GM19452 (cell line): ENCODE results near the gene ARHGEF12.
A peak's percentile ranks its signal among the peaks of the same experiment; 100 is the strongest.

ENCODE experiments used
- ATAC-seq: cut with Tn5 transposase; IDR thresholded peaks from one replicate; pipeline ENCODE4 v1.9.1; 2021; ENCODE audit not compliant: unreplicated experiment

ARHGEF12 gene

GRCh38 chr11:120338107-120338933 is 2.1 kb downstream of the ARHGEF12 start:
- ATAC-seq = no peak

DNA sequence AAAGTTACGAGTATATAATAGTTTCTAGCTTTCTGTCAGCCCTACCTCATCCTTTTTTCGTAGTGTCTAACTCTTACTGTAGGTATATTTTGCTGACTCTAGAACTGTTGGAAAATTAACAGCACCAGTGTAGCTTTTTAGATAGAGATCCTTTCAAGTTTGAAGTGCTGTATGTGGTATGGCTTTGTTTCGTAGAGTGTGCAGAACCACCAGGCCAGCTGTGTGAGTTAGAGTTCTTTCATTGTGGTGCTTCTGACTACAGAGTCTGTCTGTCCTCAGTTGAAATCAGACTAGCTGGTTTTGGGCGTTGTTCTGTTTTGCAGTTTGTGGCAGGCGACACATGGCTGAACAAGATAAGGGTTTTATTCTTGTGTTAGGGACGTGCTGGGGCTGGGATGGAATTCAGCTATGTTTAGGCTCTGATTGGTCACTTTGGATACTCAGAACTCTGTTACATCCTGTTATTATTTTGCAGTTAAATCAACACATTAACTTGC is 3.2 kb downstream of the ARHGEF12 start:
- ATAC-seq = no peak

DNA sequence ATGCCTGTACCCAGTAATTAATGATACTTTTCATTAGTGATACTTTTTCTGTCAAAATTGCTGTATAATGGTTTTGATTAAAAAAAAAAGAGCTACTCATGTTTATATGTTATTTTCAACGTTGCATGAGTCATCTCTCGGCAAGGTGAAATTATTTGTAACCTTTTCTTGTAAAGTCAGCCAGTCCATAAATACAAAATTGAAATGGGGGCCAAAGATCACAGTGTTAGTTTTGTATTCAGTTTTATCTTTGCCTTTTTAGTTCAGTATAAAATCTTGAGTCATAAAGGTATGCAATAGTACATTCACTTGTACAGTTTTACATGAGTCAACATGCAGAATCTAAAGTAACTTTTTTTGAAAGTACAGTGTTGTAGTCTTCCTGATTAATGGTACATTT is 4.3 kb downstream of the ARHGEF12 start:
- ATAC-seq = no peak

GRCh38 chr11:120342226-120342625 is 6.0 kb downstream of the ARHGEF12 start:
- ATAC-seq = no peak

GRCh38 chr11:120342678-120343077 is 6.5 kb downstream of the ARHGEF12 start:
- ATAC-seq = no peak

DNA sequence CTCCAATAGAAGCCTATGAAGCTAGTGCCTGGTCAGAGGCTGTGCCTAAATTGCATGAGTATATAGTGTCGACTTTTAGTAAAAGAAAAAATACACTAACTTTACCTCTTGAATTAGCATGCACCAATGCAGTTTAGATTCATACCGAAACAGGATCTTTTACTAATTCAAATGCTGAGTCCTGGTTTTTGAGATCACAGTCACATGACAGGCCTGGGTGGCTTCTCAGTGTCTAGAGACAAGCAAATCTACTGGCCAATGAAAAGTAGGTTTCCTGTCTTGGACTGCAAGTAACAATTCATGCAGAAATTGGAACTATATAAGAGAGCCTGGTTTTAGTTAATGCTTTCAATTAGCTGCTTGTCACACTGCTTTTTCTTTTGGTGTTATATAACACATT is 7.2 kb downstream of the ARHGEF12 start:
- peak; percentile 46 for ATAC-seq

DNA sequence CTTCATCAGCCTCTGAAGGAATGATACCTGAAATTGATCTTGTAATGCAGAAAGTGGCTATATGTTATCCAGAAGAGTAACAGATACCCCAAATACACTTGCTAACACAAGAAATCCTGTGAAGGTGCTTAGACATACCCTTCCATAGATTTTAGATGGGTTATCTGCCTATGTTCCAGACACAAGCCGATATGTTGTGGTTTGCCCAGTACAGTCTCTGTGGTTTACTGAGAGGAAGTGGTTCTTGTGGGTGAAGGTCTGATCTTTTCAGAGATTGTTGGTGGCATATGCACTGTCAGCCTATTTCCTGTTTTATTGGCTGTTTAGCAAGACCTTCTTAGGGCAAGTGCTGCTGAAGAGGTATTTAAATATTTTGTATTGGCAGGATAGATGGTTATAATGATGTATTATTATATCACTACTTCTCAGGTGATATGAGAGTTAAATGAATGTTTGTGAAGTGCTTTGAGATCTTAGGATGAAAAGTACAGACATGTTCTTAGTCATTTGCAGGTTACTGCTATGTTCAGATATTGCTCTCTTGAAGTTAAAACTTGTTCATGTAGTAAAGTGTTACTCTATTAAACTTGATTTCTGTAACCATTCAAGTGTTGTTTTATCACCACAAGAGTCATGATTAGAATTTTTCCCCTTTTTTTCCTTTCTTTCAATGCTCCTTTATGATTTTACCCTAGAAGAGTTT is 8.2 kb downstream of the ARHGEF12 start:
- ATAC-seq = peak; percentile 92

DNA sequence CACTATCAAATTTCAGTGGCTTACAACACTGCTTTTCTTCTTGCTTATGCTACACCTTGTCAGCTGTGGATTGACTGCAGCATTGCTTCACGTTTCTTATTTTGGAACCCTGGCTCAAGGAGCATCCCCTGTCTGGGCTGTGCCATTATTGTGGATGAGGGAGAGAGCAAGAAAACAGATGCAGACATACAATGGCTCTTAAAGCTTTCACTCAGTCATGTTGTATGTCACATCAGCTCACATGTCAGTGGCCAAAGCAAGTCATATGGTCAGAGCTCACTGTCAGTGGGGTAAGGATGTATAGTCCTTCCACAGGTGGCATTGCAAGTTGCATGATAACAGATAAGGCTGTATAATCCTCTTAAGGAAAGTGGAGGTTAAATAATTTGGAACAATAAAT is 10.0 kb downstream of the ARHGEF12 start:
- ATAC-seq = no peak

GRCh38 chr11:120350637-120351036 is 14.4 kb downstream of the ARHGEF12 start:
- ATAC-seq = no peak

DNA sequence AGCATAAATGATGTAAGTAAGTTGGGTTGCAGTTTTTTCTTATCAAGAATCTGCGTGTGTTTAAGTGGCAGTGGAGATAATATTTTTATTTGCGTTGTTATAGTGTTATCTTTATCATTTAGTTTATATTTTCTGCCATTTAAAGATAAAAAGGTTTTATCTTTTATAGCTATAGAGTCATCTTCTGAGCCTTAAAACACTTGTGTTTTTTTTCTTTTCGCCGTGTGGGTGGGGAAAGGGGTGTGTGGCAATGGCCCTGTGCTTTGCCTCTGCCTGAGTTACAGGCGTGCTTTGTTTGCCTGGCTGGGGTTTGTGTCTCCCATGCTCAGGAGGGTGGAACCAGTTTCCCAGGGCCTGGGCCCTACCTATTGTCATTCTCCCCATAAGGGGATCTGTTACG is 16.2 kb downstream of the ARHGEF12 start:
- ATAC-seq = no peak

DNA sequence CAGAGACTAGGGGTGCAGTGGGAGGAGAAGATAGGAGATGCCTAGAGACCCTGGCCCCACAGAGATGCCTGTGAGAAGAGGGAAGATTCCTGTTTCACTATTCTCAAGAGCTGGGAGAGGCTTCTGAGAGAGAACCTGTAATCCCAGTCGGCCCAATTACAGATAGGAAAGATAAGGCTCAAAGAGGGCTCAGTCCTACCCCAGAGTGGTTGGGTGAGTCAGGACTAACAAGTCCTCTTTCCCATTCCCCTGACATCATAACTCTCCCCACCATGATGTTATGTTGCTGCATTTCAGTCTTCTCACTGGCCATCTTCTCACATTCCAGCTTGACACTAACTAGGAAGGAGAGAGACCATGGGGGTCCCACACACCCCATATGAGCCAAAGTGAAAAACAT is 17.9 kb downstream of the ARHGEF12 start:
- no peak for ATAC-seq

- ATAC-seq = no peak
Measured at GRCh38 chr11:120354779-120355178, 18.6 kb downstream of the ARHGEF12 start.

DNA sequence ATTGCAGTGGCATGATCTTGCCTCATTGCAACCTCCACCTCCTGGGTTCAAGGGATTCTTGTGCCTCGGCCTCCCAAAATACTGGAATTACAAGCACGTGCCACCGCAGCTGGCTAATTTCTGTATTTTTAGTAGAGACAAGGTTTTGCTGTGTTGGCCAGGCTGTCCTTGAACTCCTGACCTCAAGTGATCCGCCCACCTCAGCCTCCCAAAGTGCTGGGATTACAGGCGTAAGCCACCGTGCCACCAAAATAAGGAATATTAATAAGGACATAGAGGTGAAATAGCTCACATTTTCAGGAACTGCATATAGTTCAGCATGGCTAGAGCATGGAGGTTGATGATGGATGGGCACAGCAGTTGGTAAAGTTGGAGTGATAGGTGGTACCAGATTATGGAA is 21.4 kb downstream of the ARHGEF12 start:
- ATAC-seq = no peak

DNA sequence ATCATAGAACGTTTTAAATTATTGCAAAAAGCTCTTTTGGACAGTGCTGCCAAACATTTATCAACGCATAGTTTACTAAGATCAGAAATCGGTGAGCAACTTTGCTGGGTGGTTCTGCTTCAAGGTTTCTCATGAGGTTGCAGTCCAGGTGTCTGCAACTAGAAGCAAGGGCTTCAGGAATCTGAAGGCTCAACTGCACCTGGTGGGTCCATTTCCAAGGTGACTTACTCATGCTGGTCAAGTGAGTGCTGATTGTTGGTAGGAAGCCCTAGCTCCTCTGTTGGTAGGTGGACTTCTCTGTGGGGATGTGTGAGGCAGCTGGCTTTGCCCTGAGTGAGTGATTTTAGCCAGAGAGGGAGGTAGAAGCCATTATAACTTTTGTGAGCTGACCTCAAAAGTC is 22.5 kb downstream of the ARHGEF12 start:
- no peak for ATAC-seq

GRCh38 chr11:120363436-120363835 is 27.2 kb downstream of the ARHGEF12 start:
- ATAC-seq = no peak

GRCh38 chr11:120365512-120365911 is 29.3 kb downstream of the ARHGEF12 start:
- ATAC-seq = no peak

- ATAC-seq = no peak
Measured at GRCh38 chr11:120372296-120372695, 36.1 kb downstream of the ARHGEF12 start.

- no peak for ATAC-seq
Measured at GRCh38 chr11:120375076-120375475, 38.9 kb downstream of the ARHGEF12 start.

- no peak for ATAC-seq
Measured at GRCh38 chr11:120376547-120377182, 40.5 kb downstream of the ARHGEF12 start.

- no peak for ATAC-seq
Measured at GRCh38 chr11:120378474-120378873, 42.3 kb downstream of the ARHGEF12 start.

- no peak for ATAC-seq
Measured at GRCh38 chr11:120381401-120381800, 45.2 kb downstream of the ARHGEF12 start.
